ENCODE measurements around the gene PGAP6.
"Not testable (repeated sequence)": the region's sequence is repeated elsewhere in the genome, so short reads cannot be mapped to it uniquely, and the experiment has no call there.

Gene PGAP6

GRCh38 chr16:378113-378820 lies 3.5 kb downstream of the PGAP6 start:
- DNase-seq, result not testable (repeated sequence)

- no peak for DNase-seq
These were observed 4.3 kb downstream of the PGAP6 start for GRCh38 chr16:377419-377951.

GRCh38 chr16:376817-377418 lies 4.9 kb downstream of the PGAP6 start:
- DNase-seq, result no peak

- no peak for DNase-seq
These were observed 5.6 kb downstream of the PGAP6 start for GRCh38 chr16:375927-376816.

GRCh38 chr16:375212-375611 lies 6.6 kb downstream of the PGAP6 start:
- no peak for DNase-seq

- no peak for DNase-seq
These were observed 7.2 kb downstream of the PGAP6 start for GRCh38 chr16:374616-374926.

- no peak for DNase-seq
These were observed 7.7 kb downstream of the PGAP6 start for GRCh38 chr16:373848-374615.

- DNase-seq, result no peak
These were observed 8.7 kb downstream of the PGAP6 start for GRCh38 chr16:373020-373598.

- no peak for DNase-seq
These were observed 9.3 kb downstream of the PGAP6 start for GRCh38 chr16:372302-372983.

- DNase-seq, result no peak
These were observed 10.1 kb downstream of the PGAP6 start for GRCh38 chr16:371515-372301.

- no peak for DNase-seq
These were observed 10.7 kb downstream of the PGAP6 start for GRCh38 chr16:370979-371514.

- DNase-seq, result peak; percentile 93
These were observed 11.3 kb downstream of the PGAP6 start, which contains the start of gene MRPL28 for GRCh38 chr16:370443-370842. TSS of gene MRPL28 (minus strand) at chr16:370538. CDS start at chr16:370218, 320 bp downstream.

- no peak for DNase-seq
These were observed 11.8 kb downstream of the PGAP6 start for GRCh38 chr16:369866-370436.

GRCh38 chr16:369275-369865 lies 12.4 kb downstream of the PGAP6 start:
- DNase-seq, result no peak

- no peak for DNase-seq
These were observed 13.2 kb downstream of the PGAP6 start for GRCh38 chr16:368388-369158.

GRCh38 chr16:367333-367903 lies 14.4 kb downstream of the PGAP6 start:
- no peak for DNase-seq

- no peak for DNase-seq
These were observed 15.3 kb downstream of the PGAP6 start for GRCh38 chr16:366476-366875.

GRCh38 chr16:364595-365491 lies 16.9 kb downstream of the PGAP6 start:
- DNase-seq, result no peak
